Urinary bladder (tissue), 4 donors: ENCODE measurements around the gene ABCC6. TPM values are rescaled to one million over a fixed set of nuclear protein-coding genes. Genes with fewer than 3 reads are reported as not detected.
"Not testable (repeated sequence)": the region's sequence is repeated elsewhere in the genome, so short reads cannot be mapped to it uniquely, and the experiment has no call there.

Experiments used
- DNase-seq: peaks from one replicate; pipeline ENCODE4 v3.0.0-alpha.2; 2015; ENCODE audit errors: extremely low spot score
- H3K27ac ChIP-seq: one replicate; pipeline ENCODE4 v1.5.1; 2013; ENCODE audit warnings: low read depth, mild to moderate bottlenecking, moderate library complexity
- H3K36me3 ChIP-seq: one replicate; pipeline ENCODE4 v1.6.1; 2013; ENCODE audit warnings: mild to moderate bottlenecking, moderate library complexity; ENCODE audit not compliant: insufficient read depth
- H3K4me1 ChIP-seq: one replicate; pipeline ENCODE4 v1.6.1; 2013; ENCODE audit warnings: mild to moderate bottlenecking, moderate library complexity; ENCODE audit not compliant: insufficient read depth
- H3K4me3 ChIP-seq: one replicate; pipeline ENCODE4 v1.5.1; 2013; ENCODE audit warnings: low read depth, low read length
- WGBS: extraction: QIAGEN DNeasy Blood & Tissue Kit; methylation state at CpG from one replicate; pipeline ENCODE4 v1.1.7; 2013; 5-methylcytosine and 5-hydroxymethylcytosine counted together
- polyA plus RNA-seq: library from polyadenylated mRNA; stranded (reverse); fragments of 200-250 nt; gene quantifications from one replicate; pipeline ENCODE4 v1.2.3, GENCODE V29; 2013
- total RNA-seq: library from RNA; depleted of rRNA; stranded (reverse); fragments of >200 nt; gene quantifications from one replicate; pipeline ENCODE4 v1.2.3, GENCODE V29; 2014
- donor health status: healthy with polysubstance abuse.
- donor health status: healthy.

The ABCC6 gene
- total and polyA plus RNA-seq, 2 donors = 0.41 to 2.8 TPM

- Histone ChIP-seq H3K36me3 (no peaks in the 10 kb centered on the region), H3K4me1 (no peaks in the 10 kb centered on the region), H3K4me3 (no peak overlapping the region), H3K27ac (no peak overlapping the region)
- DNase-seq = no peak
- WGBS = 81% methylated on average over 8 of the region's 8 CpGs
These were observed 113.7 kb downstream of the ABCC6 start for GRCh38 chr16:16109453-16110110.

- Histone ChIP-seq H3K4me3 (no peak overlapping the region), H3K36me3 (peaks cover 1% of the 10 kb centered on the region), H3K4me1 (no peaks in the 10 kb centered on the region), H3K27ac (no peak overlapping the region)
- WGBS = 81% methylated on average over 6 of the region's 6 CpGs
- no peak for DNase-seq
These were observed 114.5 kb downstream of the ABCC6 start for GRCh38 chr16:16108759-16109158.

GRCh38 chr16:16107839-16108238 lies 115.5 kb downstream of the ABCC6 start:
- Histone ChIP-seq H3K4me3 (no peak overlapping the region), H3K4me1 (no peaks in the 10 kb centered on the region), H3K27ac (no peak overlapping the region), H3K36me3 (peaks cover 1% of the 10 kb centered on the region)
- whole genome bisulfite sequencing = 75% methylated on average over 6 of the region's 6 CpGs
- DNase-seq = no peak

- DNase-seq = no peak
- 86% methylated on average over 6 of the region's 6 CpGs for WGBS
- Histone ChIP-seq H3K4me1 (no peaks in the 10 kb centered on the region), H3K27ac (no peak overlapping the region), H3K4me3 (no peak overlapping the region), H3K36me3 (peaks cover 1% of the 10 kb centered on the region)
These were observed 116.8 kb downstream of the ABCC6 start for GRCh38 chr16:16106466-16106865.

- Histone ChIP-seq H3K36me3 (peaks cover 1% of the 10 kb centered on the region), H3K27ac (no peak overlapping the region), H3K4me1 (no peaks in the 10 kb centered on the region), H3K4me3 (no peak overlapping the region)
- DNase-seq = no peak
- 89% methylated on average over 14 of the region's 14 CpGs for WGBS
These were observed 117.6 kb downstream of the ABCC6 start for GRCh38 chr16:16105646-16106045.

GRCh38 chr16:16104804-16105141 lies 118.5 kb downstream of the ABCC6 start:
- H3K27ac ChIP-seq, H3K36me3 ChIP-seq: not testable (repeated sequence)
- WGBS = 94% methylated on average over 19 of the region's 21 CpGs

GRCh38 chr16:16104132-16104803 lies 119.0 kb downstream of the ABCC6 start:
- DNase-seq, H3K36me3 ChIP-seq, H3K27ac ChIP-seq, H3K4me1 ChIP-seq, H3K4me3 ChIP-seq: not testable (repeated sequence)
- 92% methylated on average over 16 of the region's 16 CpGs for WGBS

More at GRCh38 chr16:16104804-16105141, 118.5 kb downstream of the ABCC6 start:
- H3K4me3 ChIP-seq, H3K4me1 ChIP-seq, DNase-seq: not testable (repeated sequence)

- Histone ChIP-seq H3K36me3 (peaks cover 3% of the 10 kb centered on the region), H3K4me1 (no peaks in the 10 kb centered on the region), H3K4me3 (no peak overlapping the region), H3K27ac (no peak overlapping the region)
- DNase-seq = no peak
- 90% methylated on average over 4 of the region's 4 CpGs for WGBS
These were observed 120.6 kb downstream of the ABCC6 start for GRCh38 chr16:16102738-16103137.

- DNase-seq = no peak
- Histone ChIP-seq H3K4me1 (no peaks in the 10 kb centered on the region), H3K36me3 (peaks cover 3% of the 10 kb centered on the region), H3K27ac (no peak overlapping the region), H3K4me3 (no peak overlapping the region)
- WGBS = 84% methylated on average over 5 of the region's 5 CpGs
These were observed 121.7 kb downstream of the ABCC6 start for GRCh38 chr16:16101585-16101984.

GRCh38 chr16:16100631-16101030 lies 122.7 kb downstream of the ABCC6 start:
- WGBS = 84% methylated on average over 8 of the region's 8 CpGs
- no peak overlapping the region for H3K4me3 ChIP-seq
- no peaks in the 10 kb centered on the region for H3K4me1 ChIP-seq
- no peak for DNase-seq
- peaks cover 3% of the 10 kb centered on the region for H3K36me3 ChIP-seq
- H3K27ac ChIP-seq = no peak overlapping the region

GRCh38 chr16:16099320-16099719 lies 124.0 kb downstream of the ABCC6 start:
- Histone ChIP-seq H3K4me3 (no peak overlapping the region), H3K36me3 (peaks cover 1% of the 10 kb centered on the region), H3K27ac (no peak overlapping the region), H3K4me1 (no peaks in the 10 kb centered on the region)
- DNase-seq = no peak
- WGBS = 89% methylated on average over 4 of the region's 4 CpGs

Other genes starting within 250 kb of the ABCC6 start
- gene NOMO3, start 9.0 kb upstream of the ABCC6 start, total RNA-seq = 25.9 TPM
- 11.5 TPM for gene NOMO3, start 9.0 kb upstream of the ABCC6 start, polyA plus RNA-seq
- 7.7 TPM for gene NPIPA7, start 155.6 kb upstream of the ABCC6 start, total RNA-seq
- gene NPIPA7, start 155.6 kb upstream of the ABCC6 start, polyA plus RNA-seq = 7.1 TPM